Skeletal muscle tissue (tissue), 4 donors: Measurements from ENCODE around the gene ERGIC2. TPM values are rescaled to one million over a fixed set of nuclear protein-coding genes. Genes with fewer than 3 reads are reported as not detected.
"Not testable (repeated sequence)": the region's sequence is repeated elsewhere in the genome, so short reads cannot be mapped to it uniquely, and the experiment has no call there.

Experiments used
- H3K27ac ChIP-seq: one replicate; pipeline ENCODE4 v1.7.0; 2013; ENCODE audit warnings: mild to moderate bottlenecking, low read depth, low read length, inconsistent platforms
- H3K27me3 ChIP-seq, 3 donors: one replicate each; pipeline ENCODE4 v1.7.0; 2013; ENCODE audit warnings: low read length in 3 of 3; ENCODE audit not compliant: control insufficient read depth in 3 of 3, insufficient read depth in 3 of 3
- H3K36me3 ChIP-seq, 3 donors: one replicate each; pipeline ENCODE4 v1.7.0; 2013; ENCODE audit warnings: low read length in 3 of 3; ENCODE audit not compliant: control insufficient read depth in 3 of 3, insufficient read depth in 3 of 3
- H3K4me1 ChIP-seq, 3 donors: one replicate each; pipeline ENCODE4 v1.7.0; 2013; ENCODE audit warnings: low read length in 3 of 3, mild to moderate bottlenecking in 3 of 3; ENCODE audit not compliant: control insufficient read depth in 3 of 3, insufficient read depth in 3 of 3
- H3K4me3 ChIP-seq, 3 donors: one replicate each; pipeline ENCODE4 v1.7.0; 2013; ENCODE audit warnings: low read length in 3 of 3
- H3K9ac ChIP-seq, 3 donors: one replicate each; pipeline ENCODE4 v1.7.0; 2013; ENCODE audit warnings: low read length in 3 of 3, mild to moderate bottlenecking in 3 of 3, moderate library complexity in 2 of 3, low read depth in 1 of 3
- H3K9me3 ChIP-seq, 3 donors: one replicate each; pipeline ENCODE4 v1.7.0; 2013; ENCODE audit warnings: low read length in 3 of 3; ENCODE audit not compliant: control insufficient read depth in 3 of 3
- total RNA-seq: library from RNA; depleted of rRNA; stranded (reverse); fragments of >200 nt; gene quantifications from one replicate; pipeline ENCODE4 v1.2.3, GENCODE V29; 2014
- donor health status: Osteomylitis.

Gene ERGIC2
- total RNA-seq, 1 donor from 2014 or later = 19.8 TPM

DNA sequence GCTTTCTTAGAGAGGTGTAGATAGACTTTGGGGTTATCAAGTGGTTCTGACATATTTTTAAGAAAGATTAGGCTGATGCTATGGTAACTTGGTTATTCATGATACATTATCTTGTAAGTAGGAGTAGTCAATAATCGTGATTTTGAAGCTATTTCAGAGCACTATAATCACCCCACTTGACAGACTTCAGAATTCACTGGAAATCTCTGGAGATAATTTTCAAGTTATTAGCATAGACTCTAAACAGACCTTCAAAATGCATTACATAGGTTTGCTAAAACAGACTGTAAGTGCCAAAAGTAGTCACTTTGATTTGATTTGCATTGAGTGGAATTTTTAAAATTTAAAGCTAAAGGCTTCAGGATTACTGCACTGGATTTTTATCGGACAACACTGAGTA, 74.3 kb downstream of the ERGIC2 start:
- Histone ChIP-seq H3K27me3 (no peaks in the 10 kb centered on the region), H3K36me3 (no peaks in the 10 kb centered on the region), H3K4me1 (no peaks in the 10 kb centered on the region), H3K27ac (no peak overlapping the region), H3K9ac (no peak overlapping the region), H3K4me3 (no peak overlapping the region), H3K9me3 (no peaks in the 10 kb centered on the region)

- H3K9me3 ChIP-seq = no peaks in the 10 kb centered on the region
- H3K36me3 ChIP-seq = no peaks in the 10 kb centered on the region
- no peaks in the 10 kb centered on the region for H3K27me3 ChIP-seq
- H3K27ac ChIP-seq = no peak overlapping the region
- H3K9ac ChIP-seq = no peak overlapping the region
- no peak overlapping the region for H3K4me3 ChIP-seq
- H3K4me1 ChIP-seq = no peaks in the 10 kb centered on the region
Observed at GRCh38 chr12:29306266-29306665, 74.7 kb downstream of the ERGIC2 start.

- Histone ChIP-seq H3K27ac (no peak overlapping the region), H3K4me3 (no peak overlapping the region), H3K9me3 (no peaks in the 10 kb centered on the region), H3K9ac (no peak overlapping the region), H3K36me3 (no peaks in the 10 kb centered on the region), H3K27me3 (no peaks in the 10 kb centered on the region), H3K4me1 (no peaks in the 10 kb centered on the region)
Observed at GRCh38 chr12:29304388-29304787, 76.6 kb downstream of the ERGIC2 start.

- Histone ChIP-seq H3K27me3 (no peaks in the 10 kb centered on the region), H3K27ac (no peak overlapping the region), H3K9me3 (no peaks in the 10 kb centered on the region), H3K36me3 (no peaks in the 10 kb centered on the region), H3K4me3 (no peak overlapping the region), H3K9ac (no peak overlapping the region), H3K4me1 (no peaks in the 10 kb centered on the region)
Observed at GRCh38 chr12:29301114-29301513, 79.9 kb downstream of the ERGIC2 start.

DNA sequence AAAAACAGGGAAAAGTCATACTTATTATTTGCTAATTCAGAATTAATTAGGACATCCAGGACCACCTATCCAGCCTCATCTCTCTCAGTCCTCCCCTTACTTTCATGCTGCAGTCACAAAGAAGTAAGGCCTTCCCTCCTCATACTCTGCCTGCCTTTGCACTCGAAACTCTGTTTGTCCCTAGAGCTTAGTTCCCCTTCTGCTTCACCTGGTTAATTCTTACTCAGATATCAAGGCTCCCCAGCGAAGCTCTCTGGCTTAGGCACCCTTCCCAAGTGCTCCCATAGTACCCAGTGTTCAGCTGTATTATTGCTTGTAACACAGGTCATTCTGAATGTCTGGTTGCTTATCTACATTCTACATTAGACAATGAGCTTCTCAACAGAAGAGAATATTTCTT, 81.3 kb downstream of the ERGIC2 start:
- no peaks in the 10 kb centered on the region for H3K4me1 ChIP-seq
- no peaks in the 10 kb centered on the region for H3K27me3 ChIP-seq
- no peaks in the 10 kb centered on the region for H3K36me3 ChIP-seq
- H3K9me3 ChIP-seq = no peaks in the 10 kb centered on the region
- no peak overlapping the region for H3K27ac ChIP-seq
- no peak overlapping the region for H3K4me3 ChIP-seq
- H3K9ac ChIP-seq = no peak overlapping the region

DNA sequence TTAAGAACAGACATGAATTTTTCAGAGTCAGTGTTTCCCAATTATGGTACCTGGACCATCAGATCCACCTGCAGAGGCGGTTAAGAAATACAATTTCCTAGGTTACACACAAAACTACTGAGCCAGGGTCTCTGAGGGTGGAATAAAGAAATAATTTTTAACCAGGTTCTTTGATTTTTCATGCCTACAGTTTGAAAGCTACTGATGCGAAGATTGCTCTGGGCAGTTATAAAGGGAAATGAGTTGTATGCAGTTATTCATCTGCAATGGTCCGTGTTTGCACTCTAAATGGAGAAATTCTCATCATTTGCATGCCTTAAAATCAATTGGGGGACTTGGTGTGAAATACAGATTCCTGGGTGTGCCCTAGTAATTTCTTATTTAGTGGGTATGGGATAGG, 89.7 kb downstream of the ERGIC2 start:
- Histone ChIP-seq H3K4me1 (no peaks in the 10 kb centered on the region), H3K9me3 (peaks cover 0 to 1% (median 0%) of the 10 kb centered on the region in 3 donors), H3K27me3 (no peaks in the 10 kb centered on the region), H3K36me3 (no peaks in the 10 kb centered on the region), H3K27ac (no peak overlapping the region), H3K4me3 (no peak overlapping the region), H3K9ac (no peak overlapping the region)

- H3K4me3 ChIP-seq, H3K27me3 ChIP-seq, H3K9me3 ChIP-seq, H3K4me1 ChIP-seq, H3K9ac ChIP-seq, H3K27ac ChIP-seq, H3K36me3 ChIP-seq: not testable (repeated sequence)
Observed at GRCh38 chr12:29290475-29290874, 90.5 kb downstream of the ERGIC2 start.

DNA sequence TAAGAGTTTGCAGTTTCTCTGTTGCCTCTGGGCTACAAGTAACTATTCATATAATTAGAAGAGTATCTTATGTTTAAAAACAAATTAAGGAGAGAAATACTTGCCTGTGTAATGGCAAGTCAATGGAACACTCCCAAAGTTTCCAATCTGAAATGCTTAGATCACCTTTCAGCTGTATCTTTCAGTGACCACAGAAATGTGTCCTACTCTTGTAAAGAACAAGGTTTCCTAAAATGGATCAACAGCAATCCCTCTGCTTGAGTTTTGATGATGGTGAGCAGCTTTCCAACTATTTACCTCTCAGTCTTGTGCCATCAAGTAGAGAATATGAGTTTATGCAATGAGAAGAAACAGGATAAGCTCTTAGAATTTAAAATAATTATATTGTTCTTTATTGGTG, 92.9 kb downstream of the ERGIC2 start:
- no peaks in the 10 kb centered on the region for H3K36me3 ChIP-seq
- peaks cover 0 to 1% (median 0%) of the 10 kb centered on the region in 3 donors for H3K9me3 ChIP-seq
- H3K4me3 ChIP-seq = no peak overlapping the region
- no peak overlapping the region for H3K27ac ChIP-seq
- no peaks in the 10 kb centered on the region for H3K27me3 ChIP-seq
- H3K4me1 ChIP-seq = no peaks in the 10 kb centered on the region
- no peak overlapping the region for H3K9ac ChIP-seq

GRCh38 chr12:29287622-29288021, 93.3 kb downstream of the ERGIC2 start:
- no peak overlapping the region for H3K27ac ChIP-seq
- H3K9me3 ChIP-seq = peaks cover 0 to 1% (median 0%) of the 10 kb centered on the region in 3 donors
- H3K36me3 ChIP-seq = no peaks in the 10 kb centered on the region
- H3K4me1 ChIP-seq = no peaks in the 10 kb centered on the region
- H3K27me3 ChIP-seq = no peaks in the 10 kb centered on the region
- H3K4me3 ChIP-seq = no peak overlapping the region
- H3K9ac ChIP-seq = no peak overlapping the region
